ENCODE measurements around the gene LRP1-AS. TPM values are rescaled to one million over a fixed set of nuclear protein-coding genes. Genes with fewer than 3 reads are reported as not detected.

The LRP1-AS gene
- total RNA-seq, 4 donors from 2014 or later: not detected

DNA sequence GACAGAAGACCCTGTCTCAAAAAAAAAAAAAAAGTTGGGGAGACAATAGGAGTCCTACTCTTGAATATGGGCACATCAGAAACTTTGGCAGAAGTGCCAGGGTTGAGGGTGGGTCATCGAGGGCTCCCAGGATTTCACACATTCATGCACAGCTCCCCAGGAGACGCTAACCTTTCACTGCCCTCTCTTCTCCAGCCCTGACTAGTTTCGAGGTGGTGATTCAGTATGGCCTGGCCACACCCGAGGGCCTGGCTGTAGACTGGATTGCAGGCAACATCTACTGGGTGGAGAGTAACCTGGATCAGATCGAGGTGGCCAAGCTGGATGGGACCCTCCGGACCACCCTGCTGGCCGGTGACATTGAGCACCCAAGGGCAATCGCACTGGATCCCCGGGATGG is 29.4 kb upstream of the LRP1-AS start:
- whole genome bisulfite sequencing, 2 donors: 54 to 63% methylated on average over 4 to 7 of the region's 9 CpGs
- intact Hi-C loops (cut with DNase I): no loop called here
- Histone ChIP-seq H3K4me3 (peak overlapping the region in 2 of 4 donors; percentile 18 to 27), H3K4me1 (peaks cover 33 to 98% (median 34%) of the 10 kb centered on the region in 3 donors), H3K9me3 (no peaks in the 10 kb centered on the region), H3K27me3 (no peaks in the 10 kb centered on the region), H3K27ac (peak overlapping the region; percentile 37 to 91 (median 86)), H3K36me3 (peaks cover 30 to 94% (median 47%) of the 10 kb centered on the region in 3 donors)
- no peak for TF ChIP-seq POLR2A (IDR thresholded peaks at IDR 0.05)
- TF ChIP-seq, protein P1, sequence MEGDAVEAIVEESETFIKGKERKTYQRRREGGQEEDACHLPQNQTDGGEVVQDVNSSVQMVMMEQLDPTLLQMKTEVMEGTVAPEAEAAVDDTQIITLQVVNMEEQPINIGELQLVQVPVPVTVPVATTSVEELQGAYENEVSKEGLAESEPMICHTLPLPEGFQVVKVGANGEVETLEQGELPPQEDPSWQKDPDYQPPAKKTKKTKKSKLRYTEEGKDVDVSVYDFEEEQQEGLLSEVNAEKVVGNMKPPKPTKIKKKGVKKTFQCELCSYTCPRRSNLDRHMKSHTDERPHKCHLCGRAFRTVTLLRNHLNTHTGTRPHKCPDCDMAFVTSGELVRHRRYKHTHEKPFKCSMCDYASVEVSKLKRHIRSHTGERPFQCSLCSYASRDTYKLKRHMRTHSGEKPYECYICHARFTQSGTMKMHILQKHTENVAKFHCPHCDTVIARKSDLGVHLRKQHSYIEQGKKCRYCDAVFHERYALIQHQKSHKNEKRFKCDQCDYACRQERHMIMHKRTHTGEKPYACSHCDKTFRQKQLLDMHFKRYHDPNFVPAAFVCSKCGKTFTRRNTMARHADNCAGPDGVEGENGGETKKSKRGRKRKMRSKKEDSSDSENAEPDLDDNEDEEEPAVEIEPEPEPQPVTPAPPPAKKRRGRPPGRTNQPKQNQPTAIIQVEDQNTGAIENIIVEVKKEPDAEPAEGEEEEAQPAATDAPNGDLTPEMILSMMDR (IDR thresholded peaks at IDR 0.05): no peak
- DNase-seq: no peak

DNA sequence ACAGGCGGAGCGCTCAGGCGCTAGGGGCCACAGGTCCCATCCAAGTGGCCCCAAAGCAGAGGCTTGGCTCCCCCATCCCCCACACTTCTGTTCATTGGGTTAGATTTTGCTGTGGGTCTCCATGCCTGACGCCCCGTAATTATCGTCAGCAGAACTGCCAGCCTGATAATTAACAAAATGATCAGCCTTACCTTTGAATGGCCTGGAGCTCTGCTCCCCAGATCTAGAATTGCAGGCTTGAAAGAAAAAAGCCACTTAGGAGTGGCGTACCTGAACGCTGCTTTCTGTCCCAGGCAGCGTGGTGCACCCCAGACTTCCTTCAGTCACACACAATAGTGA is 28.7 kb upstream of the LRP1-AS start:
- Histone ChIP-seq H3K4me1 (peaks cover 34 to 98% (median 36%) of the 10 kb centered on the region in 3 donors), H3K4me3 (peak overlapping the region in 1 of 4 donors; percentile 21), H3K27ac (peak overlapping the region; percentile 76 to 91 (median 86)), H3K27me3 (no peaks in the 10 kb centered on the region), H3K36me3 (peaks cover 30 to 87% (median 47%) of the 10 kb centered on the region in 3 donors), H3K9me3 (no peaks in the 10 kb centered on the region)
- no peak for TF ChIP-seq POLR2A (IDR thresholded peaks at IDR 0.05)
- TF ChIP-seq, protein P1 (IDR thresholded peaks at IDR 0.05): no peak
- no peak for DNase-seq
- 62 to 93% methylated on average over 6 to 9 of the region's 9 CpGs for WGBS, 2 donors
- intact Hi-C loops (cut with DNase I): no loop called here

DNA sequence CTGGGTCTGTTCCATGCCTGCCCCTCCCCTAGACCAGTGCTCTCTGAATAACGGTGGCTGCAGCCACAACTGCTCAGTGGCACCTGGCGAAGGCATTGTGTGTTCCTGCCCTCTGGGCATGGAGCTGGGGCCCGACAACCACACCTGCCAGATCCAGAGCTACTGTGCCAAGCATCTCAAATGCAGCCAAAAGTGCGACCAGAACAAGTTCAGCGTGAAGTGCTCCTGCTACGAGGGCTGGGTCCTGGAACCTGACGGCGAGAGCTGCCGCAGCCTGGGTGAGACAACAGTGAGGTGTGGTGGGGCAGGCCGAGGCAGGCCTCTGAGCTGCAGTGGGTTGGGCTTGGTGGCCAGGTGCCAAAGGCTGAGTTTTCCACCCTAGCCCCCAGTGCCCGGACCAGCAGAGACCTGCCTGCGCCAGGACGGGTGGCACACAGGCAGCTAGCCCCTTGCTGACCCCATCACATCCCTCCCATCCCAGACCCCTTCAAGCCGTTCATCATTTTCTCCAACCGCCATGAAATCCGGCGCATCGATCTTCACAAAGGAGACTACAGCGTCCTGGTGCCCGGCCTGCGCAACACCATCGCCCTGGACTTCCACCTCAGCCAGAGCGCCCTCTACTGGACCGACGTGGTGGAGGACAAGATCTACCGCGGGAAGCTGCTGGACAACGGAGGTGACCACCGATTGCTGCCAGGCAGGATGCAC is 28.2 kb upstream of the LRP1-AS start:
- TF ChIP-seq, protein P1 (IDR thresholded peaks at IDR 0.05): peak; percentile 55 to 92 (median 84)
- TF ChIP-seq POLR2A (IDR thresholded peaks at IDR 0.05): peak in 1 of 4 donors; percentile 38
- 5 to 37% methylated on average over 4 to 8 of the region's 29 CpGs for WGBS, 2 donors
- Histone ChIP-seq H3K36me3 (peaks cover 30 to 81% (median 46%) of the 10 kb centered on the region in 3 donors), H3K27me3 (no peaks in the 10 kb centered on the region), H3K4me1 (peaks cover 32 to 98% (median 40%) of the 10 kb centered on the region in 3 donors), H3K27ac (peak overlapping the region; percentile 76 to 91 (median 86)), H3K9me3 (no peaks in the 10 kb centered on the region), H3K4me3 (peak overlapping the region in 3 of 4 donors; percentile 5 to 21 (median 19))
- DNase-seq: no peak
- intact Hi-C loops (cut with DNase I): no loop called here

DNA sequence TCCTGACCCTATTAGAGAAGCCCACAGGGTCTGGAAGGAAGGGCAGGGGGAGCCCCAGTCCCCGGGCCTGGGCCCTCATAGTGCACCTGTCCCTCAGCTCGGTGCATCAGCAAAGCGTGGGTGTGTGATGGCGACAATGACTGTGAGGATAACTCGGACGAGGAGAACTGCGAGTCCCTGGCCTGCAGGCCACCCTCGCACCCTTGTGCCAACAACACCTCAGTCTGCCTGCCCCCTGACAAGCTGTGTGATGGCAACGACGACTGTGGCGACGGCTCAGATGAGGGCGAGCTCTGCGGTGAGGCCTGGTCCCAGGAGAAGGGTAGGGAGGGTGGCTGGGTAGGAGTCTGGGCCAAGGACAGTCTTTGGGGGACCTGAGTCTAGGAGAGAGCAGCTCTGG is 26.3 kb upstream of the LRP1-AS start:
- Histone ChIP-seq H3K4me1 (peaks cover 38 to 100% (median 45%) of the 10 kb centered on the region in 3 donors), H3K36me3 (peaks cover 15 to 73% (median 39%) of the 10 kb centered on the region in 3 donors)
- intact Hi-C loops (cut with DNase I): no loop called here

DNA sequence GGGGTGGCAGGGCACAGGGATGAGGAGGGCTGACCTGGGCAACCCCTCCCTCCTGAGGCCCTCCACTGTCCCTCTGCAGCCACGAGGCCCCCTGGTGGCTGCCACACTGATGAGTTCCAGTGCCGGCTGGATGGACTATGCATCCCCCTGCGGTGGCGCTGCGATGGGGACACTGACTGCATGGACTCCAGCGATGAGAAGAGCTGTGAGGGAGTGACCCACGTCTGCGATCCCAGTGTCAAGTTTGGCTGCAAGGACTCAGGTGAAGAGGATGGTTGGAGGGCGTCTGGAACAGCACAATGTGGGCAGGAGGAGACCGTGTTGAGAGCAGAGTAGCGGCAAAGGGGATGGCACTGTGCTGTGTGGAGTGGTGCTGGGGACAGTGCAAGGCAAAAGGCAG is 25.7 kb upstream of the LRP1-AS start:
- TF ChIP-seq POLR2A (IDR thresholded peaks at IDR 0.05): no peak
- TF ChIP-seq, protein P1 (IDR thresholded peaks at IDR 0.05): peak in 4 of 6 experiments; percentile 11 to 42 (median 28)
- 73 to 81% methylated on average over 5 to 11 of the region's 11 CpGs for WGBS, 2 donors
- Histone ChIP-seq H3K27ac (peak overlapping the region in 3 of 4 donors; percentile 16 to 86 (median 80)), H3K4me3 (no peak overlapping the region), H3K27me3 (no peaks in the 10 kb centered on the region), H3K9me3 (no peaks in the 10 kb centered on the region), H3K36me3 (peaks cover 17 to 73% (median 34%) of the 10 kb centered on the region in 3 donors), H3K4me1 (peaks cover 42 to 100% (median 45%) of the 10 kb centered on the region in 3 donors)
- intact Hi-C loops (cut with DNase I): no loop called here
- DNase-seq: no peak

More for the DNA sequence above, 26.3 kb upstream of the LRP1-AS start:
- TF ChIP-seq, protein P1 (IDR thresholded peaks at IDR 0.05): no peak
- TF ChIP-seq POLR2A (IDR thresholded peaks at IDR 0.05): no peak
- no peaks in the 10 kb centered on the region for H3K9me3 ChIP-seq
- WGBS, 2 donors: 96 to 100% methylated on average over 2 to 5 of the region's 14 CpGs
- no peak for DNase-seq
- no peaks in the 10 kb centered on the region for H3K27me3 ChIP-seq
- H3K27ac ChIP-seq: no peak overlapping the region
- no peak overlapping the region for H3K4me3 ChIP-seq
